Gastrocnemius medialis (tissue), 4 donors: ENCODE data around the gene TMEM238. TPM values are rescaled to one million over a fixed set of nuclear protein-coding genes. Genes with fewer than 3 reads are reported as not detected.

ENCODE experiments used
- ATAC-seq, 2 donors: fragments of 150-250 bp; one replicate each; pipeline ENCODE4 v1.9.1; 2016
- DNase-seq, 2 donors: peaks; one replicate each; pipeline ENCODE4 v3.0.0-alpha.2; 2019
- H3K27ac ChIP-seq, 4 donors: fragments of 200-600 bp; sonication (generic); 1 replicate in 1 of 4; 2 replicates in 3 of 4; pipeline ENCODE4 v1.5.1; 2016 to 2018; ENCODE audit warnings: mild to moderate bottlenecking in 2 of 4, moderate library complexity in 1 of 4
- H3K27me3 ChIP-seq, 3 donors: fragments of 200-600 bp; sonication (generic) in 2 of 3; 1 replicate in 1 of 3; 2 replicates in 2 of 3; pipeline versions ENCODE4 v1.5.1 to v1.6.0; 2016 to 2019; ENCODE audit warnings: mild to moderate bottlenecking in 1 of 3, moderate library complexity in 1 of 3
- H3K36me3 ChIP-seq, 2 donors: fragments of 200-600 bp; sonication (generic) in 1 of 2; one replicate each; pipeline ENCODE4 v1.5.1; 2017 to 2018
- H3K4me1 ChIP-seq, 2 donors: fragments of 200-600 bp; sonication (generic) in 1 of 2; one replicate each; pipeline ENCODE4 v1.5.1; 2016 to 2017; ENCODE audit warnings: mild to moderate bottlenecking in 2 of 2
- H3K4me3 ChIP-seq, 4 donors: fragments of 200-600 bp; sonication (generic) in 3 of 4; 1 replicate in 1 of 4; 2 replicates in 3 of 4; pipeline ENCODE4 v1.5.1; 2016 to 2019; ENCODE audit warnings: mild to moderate bottlenecking in 2 of 4
- H3K9me3 ChIP-seq, 3 donors: fragments of 200-600 bp; sonication (generic) in 2 of 3; 1 replicate in 1 of 3; 2 replicates in 2 of 3; pipeline ENCODE4 v1.5.1; 2016 to 2019
- CTCF ChIP-seq, 5 experiments: fragments of 450-650 bp in 3 of 5; fragments of 200-600 bp in 2 of 5; sonication (generic) in 2 of 5; IDR thresholded peaks in 4 of 5; conservative IDR thresholded peaks in 1 of 5; 1 replicate in 4 of 5; 2 replicates in 1 of 5; pipeline ENCODE4 v1.5.1; 2016 to 2019; ENCODE audit warnings: antibody characterized with exemption in 5 of 5, mild to moderate bottlenecking in 3 of 5, moderate library complexity in 3 of 5
- POLR2A ChIP-seq, 2 donors: fragments of 450-650 bp; IDR thresholded peaks; one replicate each; pipeline ENCODE4 v1.6.1; 2017; ENCODE audit warnings: antibody characterized with exemption in 2 of 2, mild to moderate bottlenecking in 2 of 2, moderate library complexity in 2 of 2
- in situ Hi-C, 4 donors: fragments of 200-750 bp; cut with MboI; loops; one replicate each; pipeline versions ENCODE4 v1.15.0 to v1.8.0; 2017; ENCODE audit warnings: low sequenced_read_pairs in 4 of 4
- intact Hi-C: fragments of 100-400 bp; cut with DNase I; formaldehyde crosslinking; loops from one replicate; pipeline ENCODE4 v1.15.1; 2023; ENCODE audit warnings: low total_unique reads
- total RNA-seq, 4 donors: library from RNA; depleted of rRNA; stranded (reverse); fragments of >200 nt; gene quantifications; one replicate each; pipeline versions ENCODE4 v1.1.0 to v1.2.3, GENCODE V29; 2016

Gene TMEM238
- total RNA-seq, 4 donors from 2014 or later: 1.3 to 4.7 (median 2.1) TPM

GRCh38 chr19:55390461-55390880 is 6.4 kb upstream of the TMEM238 start:
- TF ChIP-seq CTCF (IDR thresholded peaks at IDR 0.05 in 4 of 5, conservative IDR thresholded peaks at IDR 0.05 in 1 of 5) (no peak), POLR2A (IDR thresholded peaks at IDR 0.05) (no peak)
- ATAC-seq (no peak), DNase-seq (no peak)
- in situ Hi-C loops (no loop called here), intact Hi-C loops (no loop called here)
- Histone ChIP-seq H3K36me3 (peaks cover 0 to 28% of the 10 kb centered on the region in 2 donors), H3K4me1 (peaks cover 12 to 25% of the 10 kb centered on the region in 2 donors), H3K9me3 (no peaks in the 10 kb centered on the region), H3K27me3 (no peaks in the 10 kb centered on the region), H3K27ac (no peak overlapping the region), H3K4me3 (no peak overlapping the region)

- Histone ChIP-seq H3K27ac (no peak overlapping the region), H3K27me3 (no peaks in the 10 kb centered on the region), H3K36me3 (peaks cover 0 to 28% of the 10 kb centered on the region in 2 donors), H3K9me3 (no peaks in the 10 kb centered on the region), H3K4me3 (no peak overlapping the region), H3K4me1 (peaks cover 16 to 30% of the 10 kb centered on the region in 2 donors)
- in situ Hi-C loops: no loop called here
- TF ChIP-seq POLR2A (IDR thresholded peaks at IDR 0.05): no peak
- TF ChIP-seq CTCF (IDR thresholded peaks at IDR 0.05 in 4 of 5, conservative IDR thresholded peaks at IDR 0.05 in 1 of 5): no peak
- DNase-seq: no peak
- no peak for ATAC-seq
- intact Hi-C loops: loop anchor here (5.0 to 10.0 kb wide), 2 partner anchors 88 to 275 kb away; partner anchors contain the start of genes PPP1R12C and ZNF628
Observed at GRCh38 chr19:55389386-55390317, 5.6 kb upstream of the TMEM238 start.

- Histone ChIP-seq H3K4me1 (peaks cover 25 to 40% of the 10 kb centered on the region in 2 donors), H3K27ac (peak overlapping the region in 1 of 4 donors; percentile 90), H3K9me3 (no peaks in the 10 kb centered on the region), H3K36me3 (peaks cover 0 to 28% of the 10 kb centered on the region in 2 donors), H3K4me3 (no peak overlapping the region), H3K27me3 (no peaks in the 10 kb centered on the region)
- in situ Hi-C loops: no loop called here
- DNase-seq (no peak), ATAC-seq (no peak)
- intact Hi-C loops: loop anchor here (5.0 to 10.0 kb wide), 2 partner anchors 89 to 273 kb away; partner anchors contain the start of genes PPP1R12C and ZNF628
- TF ChIP-seq CTCF (IDR thresholded peaks at IDR 0.05 in 4 of 5, conservative IDR thresholded peaks at IDR 0.05 in 1 of 5) (no peak), POLR2A (IDR thresholded peaks at IDR 0.05) (no peak)
Observed at GRCh38 chr19:55387736-55388497, 3.8 kb upstream of the TMEM238 start.

GRCh38 chr19:55386493-55386971 is 2.4 kb upstream of the TMEM238 start:
- no peak for ATAC-seq
- H3K4me3 ChIP-seq: peak overlapping the region; percentile 84 to 96 (median 88)
- peak overlapping the region; percentile 90 to 98 (median 93) for H3K27ac ChIP-seq
- TF ChIP-seq CTCF (IDR thresholded peaks at IDR 0.05 in 4 of 5, conservative IDR thresholded peaks at IDR 0.05 in 1 of 5): no peak
- TF ChIP-seq POLR2A (IDR thresholded peaks at IDR 0.05): no peak
- DNase-seq: no peak
- peaks cover 25 to 40% of the 10 kb centered on the region in 2 donors for H3K4me1 ChIP-seq
- no peaks in the 10 kb centered on the region for H3K9me3 ChIP-seq
- in situ Hi-C loops: no loop called here
- H3K36me3 ChIP-seq: peaks cover 0 to 28% of the 10 kb centered on the region in 2 donors
- intact Hi-C loops: loop anchor here (5.0 to 10.0 kb wide), 2 partner anchors 91 to 272 kb away; partner anchors contain the start of genes PPP1R12C and ZNF628
- H3K27me3 ChIP-seq: no peaks in the 10 kb centered on the region
